ENCODE measurements around the gene SH2D3A. TPM values are rescaled to one million over a fixed set of nuclear protein-coding genes. Genes with fewer than 3 reads are reported as not detected.
"Not testable (repeated sequence)": the region's sequence is repeated elsewhere in the genome, so short reads cannot be mapped to it uniquely, and the experiment has no call there.

Gene SH2D3A
- total RNA-seq, 2 experiments from 2014 or later, result 26.4 to 28.1 TPM

GRCh38 chr19:6751189-6751588, 16.0 kb downstream of the SH2D3A start:
- CTCF ChIA-PET, result interaction anchor here (0.6 kb wide), 1 partner anchor 248 kb away, joined by 4 read pairs; no protein-coding TSS in a partner anchor
- H3K36me3 Mint-ChIP-seq (ENCODE audit: low read depth), result peaks cover 54% of the 10 kb centered on the region

GRCh38 chr19:6750062-6750461, 17.2 kb downstream of the SH2D3A start:
- H3K4me3 Mint-ChIP-seq, result no peak overlapping the region
- peaks cover 11% of the 10 kb centered on the region for H3K4me1 Mint-ChIP-seq
- no peak for DNase-seq
- POLR2A ChIA-PET, result interaction anchor here (0.9 kb wide), 1 partner anchor 9 kb away, joined by 3 read pairs; no protein-coding TSS in a partner anchor
- no peaks in the 10 kb centered on the region for H3K9me3 Mint-ChIP-seq
- H3K36me3 Mint-ChIP-seq (ENCODE audit: low read depth), result peaks cover 59% of the 10 kb centered on the region
- no peak overlapping the region for H3K27ac Mint-ChIP-seq
- CTCF ChIA-PET, result interaction anchor here (0.6 kb wide), 1 partner anchor 116 kb away, joined by 3 read pairs; no protein-coding TSS in a partner anchor
- no peaks in the 10 kb centered on the region for H3K27me3 Mint-ChIP-seq

More at GRCh38 chr19:6751189-6751588, 16.0 kb downstream of the SH2D3A start:
- Mint-ChIP-seq H3K27me3 (no peaks in the 10 kb centered on the region), H3K4me1 (peaks cover 11% of the 10 kb centered on the region), H3K27ac (no peak overlapping the region), H3K4me3 (no peak overlapping the region), H3K9me3 (no peaks in the 10 kb centered on the region)
- POLR2A ChIA-PET, result no interaction called here
- DNase-seq, result no peak

GRCh38 chr19:6748543-6748942, 18.7 kb downstream of the SH2D3A start:
- H3K9me3 Mint-ChIP-seq, H3K4me3 Mint-ChIP-seq, CTCF ChIA-PET, DNase-seq, H3K27ac Mint-ChIP-seq, H3K4me1 Mint-ChIP-seq, H3K27me3 Mint-ChIP-seq: not testable (repeated sequence)
- peaks cover 54% of the 10 kb centered on the region for H3K36me3 Mint-ChIP-seq (ENCODE audit: low read depth)
- POLR2A ChIA-PET, result interaction anchor here (1.4 kb wide), 1 partner anchor 8 kb away, joined by 3 read pairs; no protein-coding TSS in a partner anchor

DNA sequence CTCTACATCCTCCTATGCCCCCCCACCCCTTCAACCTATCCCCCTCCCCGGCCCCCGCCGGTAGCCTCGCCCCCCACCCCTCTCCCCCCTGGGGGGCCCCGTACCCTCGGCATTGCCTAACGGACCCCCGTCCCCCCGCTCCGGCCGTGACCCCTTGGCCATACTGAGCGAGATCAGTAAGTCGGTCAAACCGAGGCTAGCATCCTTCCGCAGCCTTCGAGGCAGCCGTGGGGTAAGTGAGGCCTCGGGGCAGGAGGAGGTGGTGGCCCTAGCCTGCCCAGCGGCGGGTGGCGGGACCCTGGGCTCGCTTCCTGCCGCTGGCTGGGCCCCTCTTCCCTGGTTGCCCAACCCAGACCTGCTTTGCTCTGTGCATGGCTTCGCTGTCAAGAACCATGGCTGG, 21.3 kb downstream of the SH2D3A start:
- Mint-ChIP-seq H3K27ac (no peak overlapping the region), H3K9me3 (no peaks in the 10 kb centered on the region), H3K36me3 (ENCODE audit: low read depth) (peaks cover 46% of the 10 kb centered on the region), H3K4me1 (peaks cover 5% of the 10 kb centered on the region), H3K27me3 (no peaks in the 10 kb centered on the region), H3K4me3 (no peak overlapping the region)
- no peak for DNase-seq
- ChIA-PET POLR2A (no interaction called here), CTCF (no interaction called here)

DNA sequence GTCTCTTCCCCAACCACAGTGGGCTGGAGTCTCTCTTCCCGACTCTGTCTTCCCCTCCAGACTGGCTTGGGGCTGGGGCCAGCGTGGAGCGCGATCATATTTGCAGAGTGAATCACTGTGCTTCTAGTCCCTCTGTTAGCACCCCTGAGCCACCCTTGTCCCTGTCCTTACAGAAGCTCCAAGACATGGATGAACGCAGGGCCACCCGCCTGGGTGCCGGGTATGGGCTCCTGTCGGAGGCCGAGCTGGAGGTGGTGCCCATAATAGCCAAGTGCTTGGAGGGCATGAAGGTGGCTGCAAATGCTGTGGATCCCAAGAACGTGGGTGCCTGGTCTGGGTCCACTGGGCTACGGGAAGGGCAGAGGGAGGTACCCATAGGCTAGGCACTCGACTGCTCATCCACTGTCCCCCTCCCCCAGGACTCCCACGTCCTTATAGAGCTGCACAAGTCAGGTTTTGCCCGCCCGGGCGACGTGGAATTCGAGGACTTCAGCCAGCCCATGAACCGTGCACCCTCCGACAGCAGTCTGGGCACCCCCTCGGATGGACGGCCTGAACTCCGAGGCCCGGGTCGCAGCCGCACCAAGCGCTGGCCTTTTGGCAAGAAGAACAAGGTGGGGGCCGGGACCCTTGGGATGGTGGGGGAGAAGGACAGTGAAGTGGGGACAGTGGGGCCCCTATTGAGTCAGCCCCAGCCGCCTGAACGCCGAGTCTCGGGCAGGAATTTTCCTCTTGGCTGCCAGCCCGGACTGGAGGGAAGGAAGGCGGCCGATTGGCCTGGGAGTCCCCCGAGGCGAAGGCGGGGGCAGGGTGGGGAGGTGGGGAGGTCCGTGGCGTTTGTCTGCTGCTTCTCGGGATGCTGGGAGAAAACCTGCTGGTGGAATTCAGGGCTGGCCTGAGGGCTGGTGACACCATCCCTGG, 22.6 kb downstream of the SH2D3A start:
- no peaks in the 10 kb centered on the region for H3K9me3 Mint-ChIP-seq
- POLR2A ChIA-PET, result no interaction called here
- H3K4me3 Mint-ChIP-seq, result no peak overlapping the region
- H3K4me1 Mint-ChIP-seq, result peaks cover 7% of the 10 kb centered on the region
- no peaks in the 10 kb centered on the region for H3K27me3 Mint-ChIP-seq
- CTCF ChIA-PET, result no interaction called here
- peaks cover 41% of the 10 kb centered on the region for H3K36me3 Mint-ChIP-seq (ENCODE audit: low read depth)
- H3K27ac Mint-ChIP-seq, result no peak overlapping the region
- no peak for DNase-seq

DNA sequence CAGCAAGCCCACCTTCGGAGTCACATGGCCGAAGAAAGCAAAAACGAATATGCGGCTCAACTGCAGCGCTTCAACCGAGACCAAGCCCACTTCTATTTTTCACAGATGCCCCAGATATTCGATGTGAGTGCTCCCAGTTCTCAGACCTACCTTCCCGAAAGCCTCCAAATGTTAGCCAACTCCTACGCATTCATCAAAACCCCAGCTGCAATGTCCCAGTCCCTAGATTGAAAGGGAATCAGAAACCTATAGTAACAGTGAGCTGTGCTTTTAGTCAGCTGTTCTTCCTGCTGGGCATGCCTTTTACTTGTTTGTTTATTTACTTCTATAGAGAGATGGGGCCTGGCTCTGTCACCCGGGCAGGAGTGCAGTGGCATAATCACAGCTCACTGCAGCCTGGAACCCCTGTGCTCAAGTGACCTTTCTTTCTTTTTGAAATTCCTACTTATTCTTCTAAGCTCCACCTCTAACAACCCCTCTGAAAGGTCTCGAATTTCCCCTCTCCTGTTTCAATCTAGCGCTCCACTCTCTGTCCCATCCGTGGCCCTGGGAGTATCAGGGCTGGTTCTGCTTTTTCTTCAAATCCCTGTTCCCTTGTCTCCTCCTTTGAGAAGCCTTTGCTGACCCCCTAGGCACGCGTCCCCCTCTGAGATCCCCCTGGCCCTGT, 23.4 kb downstream of the SH2D3A start:
- Mint-ChIP-seq H3K4me1 (peaks cover 12% of the 10 kb centered on the region), H3K27ac (no peak overlapping the region), H3K9me3 (no peaks in the 10 kb centered on the region), H3K36me3 (ENCODE audit: low read depth) (peaks cover 35% of the 10 kb centered on the region), H3K27me3 (no peaks in the 10 kb centered on the region), H3K4me3 (no peak overlapping the region)
- ChIA-PET CTCF (interaction anchor here (1.1 kb wide), 1 partner anchor 128 kb away, joined by 3 read pairs; no protein-coding TSS in a partner anchor), POLR2A (no interaction called here)
- DNase-seq, result no peak

GRCh38 chr19:6743066-6743465, 24.2 kb downstream of the SH2D3A start:
- H3K9me3 Mint-ChIP-seq, result no peaks in the 10 kb centered on the region
- peaks cover 29% of the 10 kb centered on the region for H3K36me3 Mint-ChIP-seq (ENCODE audit: low read depth)
- ChIA-PET CTCF (interaction anchor here (1.1 to 1.7 kb wide), 2 partner anchors 127 to 227 kb away, joined by 3 to 4 read pairs; no protein-coding TSS in a partner anchor), POLR2A (no interaction called here)
- no peaks in the 10 kb centered on the region for H3K27me3 Mint-ChIP-seq
- H3K4me3 Mint-ChIP-seq, result no peak overlapping the region
- H3K27ac Mint-ChIP-seq, result no peak overlapping the region
- peaks cover 20% of the 10 kb centered on the region for H3K4me1 Mint-ChIP-seq
- no peak for DNase-seq

DNA sequence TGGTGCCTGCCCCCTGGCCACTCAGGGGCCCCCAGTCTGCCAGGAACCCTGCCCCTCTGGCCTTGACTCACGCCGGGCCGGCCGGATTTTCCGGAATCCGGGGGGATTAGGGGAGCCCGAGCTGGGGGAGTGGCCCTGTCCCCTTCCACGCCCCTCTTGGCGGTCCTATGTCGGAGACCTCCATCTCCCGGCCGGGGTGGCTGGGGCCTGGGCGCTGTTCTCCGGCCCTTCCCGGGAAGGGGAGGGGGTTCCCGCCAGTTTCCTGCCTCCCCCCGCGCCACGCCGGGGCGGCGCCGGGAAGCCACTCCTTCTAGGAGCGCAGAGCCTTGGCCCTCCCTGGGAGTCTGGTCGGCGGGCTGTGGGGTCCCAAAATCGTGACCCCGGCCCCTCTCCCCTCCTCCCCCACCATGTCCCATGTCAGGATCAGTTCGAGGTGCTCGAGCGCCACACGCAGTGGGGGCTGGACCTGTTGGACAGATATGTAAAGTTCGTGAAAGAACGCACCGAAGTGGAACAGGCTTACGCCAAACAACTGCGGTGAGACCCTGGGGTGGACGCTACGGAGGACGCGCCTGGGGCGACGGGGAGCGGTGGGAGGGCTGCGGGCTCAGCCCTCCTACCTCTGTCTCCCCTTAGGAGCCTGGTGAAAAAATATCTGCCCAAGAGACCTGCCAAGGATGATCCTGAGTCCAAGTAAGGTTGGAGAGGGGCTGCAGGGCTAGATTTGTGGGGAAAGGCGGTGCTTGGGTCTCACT, 26.5 kb downstream of the SH2D3A start:
- Mint-ChIP-seq H3K4me1 (peaks cover 32% of the 10 kb centered on the region), H3K36me3 (ENCODE audit: low read depth) (peaks cover 22% of the 10 kb centered on the region), H3K9me3 (no peaks in the 10 kb centered on the region), H3K27ac (no peak overlapping the region), H3K27me3 (no peaks in the 10 kb centered on the region), H3K4me3 (peak overlapping the region; percentile 82)
- peak; percentile 34 for DNase-seq
- ChIA-PET POLR2A (interaction anchor here (0.8 kb wide), 1 partner anchor 9 kb away, joined by 3 read pairs; no protein-coding TSS in a partner anchor), CTCF (no interaction called here)

GRCh38 chr19:6739883-6740588, 27.2 kb downstream of the SH2D3A start:
- ChIA-PET CTCF (interaction anchor here (4.4 kb wide), 1 partner anchor 32 kb away, joined by 25 read pairs; the partner anchor contains the start of gene VAV1), POLR2A (no interaction called here)
- no peak for DNase-seq
- peak overlapping the region; percentile 82 for H3K4me3 Mint-ChIP-seq
- no peaks in the 10 kb centered on the region for H3K9me3 Mint-ChIP-seq
- peaks cover 16% of the 10 kb centered on the region for H3K36me3 Mint-ChIP-seq (ENCODE audit: low read depth)
- peak overlapping the region; percentile 49 for H3K27ac Mint-ChIP-seq
- peaks cover 37% of the 10 kb centered on the region for H3K4me1 Mint-ChIP-seq
- H3K27me3 Mint-ChIP-seq, result no peaks in the 10 kb centered on the region

- CTCF ChIA-PET, result interaction anchor here (1.4 to 4.4 kb wide), 7 partner anchors 14 to 222 kb away, joined by 6 to 126 read pairs (median 21); partner anchors contain the start of gene VAV1
- POLR2A ChIA-PET, result interaction anchor here (1.0 to 4.2 kb wide), 2 partner anchors 27 to 123 kb away, joined by 5 to 44 read pairs; partner anchors contain the start of gene SH2D3A
- Mint-ChIP-seq H3K4me3 (peak within 1 kb of the TSS; percentile 93), H3K9me3 (no peaks in the 10 kb centered on the region), H3K27ac (peak within 1 kb of the TSS; percentile 99), H3K4me1 (peaks cover 37% of the 10 kb centered on the region), H3K36me3 (ENCODE audit: low read depth) (peaks cover 15% of the 10 kb centered on the region), H3K27me3 (no peaks in the 10 kb centered on the region)
- DNase-seq, result peak; percentile 88
Observed at GRCh38 chr19:6739390-6739882, 27.8 kb downstream of the SH2D3A start, which contains the start of gene TRIP10. TSS of gene TRIP10 (plus strand) at chr19:6739680. CDS start at chr19:6739762, 82 bp downstream.

- POLR2A ChIA-PET, result interaction anchor here (1.0 to 4.2 kb wide), 8 partner anchors 10 to 124 kb away, joined by 3 to 44 read pairs (median 8); partner anchors contain the start of genes SH2D3A and VAV1
- Mint-ChIP-seq H3K9me3 (no peaks in the 10 kb centered on the region), H3K36me3 (ENCODE audit: low read depth) (peaks cover 10% of the 10 kb centered on the region), H3K27ac (peak overlapping the region; percentile 99), H3K27me3 (no peaks in the 10 kb centered on the region), H3K4me1 (peaks cover 38% of the 10 kb centered on the region), H3K4me3 (peak overlapping the region; percentile 93)
- CTCF ChIA-PET, result interaction anchor here (0.7 to 4.4 kb wide), 19 partner anchors 8 to 221 kb away, joined by 3 to 126 read pairs (median 7); partner anchors contain the start of genes SH2D3A, TNFSF14 and VAV1
- DNase-seq, result peak; percentile 47
Observed at GRCh38 chr19:6738787-6739389, 28.3 kb downstream of the SH2D3A start.

Data from activated CD4-positive, alpha-beta memory T cell treated with anti-CD3 and anti-CD28 coated beads, Interleukin-2, amount 10 ng/mL, durations not matched to agents 7 days and 5 days (primary cell).